Measurements from ENCODE around the gene ANKRD29.
"Not testable (repeated sequence)": the region's sequence is repeated elsewhere in the genome, so short reads cannot be mapped to it uniquely, and the experiment has no call there.

ANKRD29 gene

GRCh38 chr18:23645568-23646175, 17.0 kb downstream of the ANKRD29 start:
- DNase-seq (ENCODE audit: low read depth in 2 of 2) = no peak

DNA sequence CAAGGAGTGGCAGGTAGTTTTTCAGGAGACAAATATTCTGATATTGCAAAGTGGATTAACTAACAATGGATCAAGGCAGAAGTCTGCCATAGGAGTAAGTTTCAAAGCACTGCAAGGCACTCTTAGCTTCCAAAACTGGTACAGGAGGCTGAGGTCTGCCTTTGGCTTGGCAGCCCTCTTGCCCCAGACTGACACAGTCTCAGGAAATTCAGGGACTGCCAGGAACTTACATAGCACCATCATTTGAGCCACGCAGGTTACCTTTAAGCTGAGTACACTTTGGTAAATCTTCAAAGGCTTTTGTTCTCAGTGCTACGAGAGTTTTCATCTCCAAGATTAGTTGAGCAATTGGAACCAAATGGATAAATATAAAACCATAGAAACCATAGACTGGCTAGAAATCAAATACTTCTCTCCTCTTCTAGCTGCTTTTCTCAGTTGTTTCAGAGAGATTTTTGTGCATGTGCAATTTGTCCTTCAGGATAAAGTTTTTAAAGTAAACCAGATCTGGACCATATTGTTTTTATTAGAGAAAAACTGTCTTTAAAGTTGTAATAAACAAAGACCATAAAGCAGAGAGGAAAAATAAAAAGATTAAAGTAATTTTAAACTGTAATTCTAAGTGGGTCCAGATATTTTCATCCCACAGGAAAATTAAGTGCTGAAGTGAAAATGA, 18.8 kb downstream of the ANKRD29 start:
- no peak for DNase-seq (ENCODE audit: low read depth in 2 of 2)

- DNase-seq (ENCODE audit: low read depth in 2 of 2) = no peak
Observed at GRCh38 chr18:23641937-23642666, 20.6 kb downstream of the ANKRD29 start.

- no peak for DNase-seq (ENCODE audit: low read depth in 2 of 2)
Observed at GRCh38 chr18:23641143-23641720, 21.5 kb downstream of the ANKRD29 start.

GRCh38 chr18:23640052-23640451, 22.7 kb downstream of the ANKRD29 start:
- no peak for DNase-seq (ENCODE audit: low read depth in 2 of 2)

- DNase-seq (ENCODE audit: low read depth in 2 of 2) = not testable (repeated sequence)
Observed at GRCh38 chr18:23636433-23636832, 26.3 kb downstream of the ANKRD29 start.

GRCh38 chr18:23636071-23636399, 26.7 kb downstream of the ANKRD29 start:
- DNase-seq (ENCODE audit: low read depth in 2 of 2) = no peak

DNA sequence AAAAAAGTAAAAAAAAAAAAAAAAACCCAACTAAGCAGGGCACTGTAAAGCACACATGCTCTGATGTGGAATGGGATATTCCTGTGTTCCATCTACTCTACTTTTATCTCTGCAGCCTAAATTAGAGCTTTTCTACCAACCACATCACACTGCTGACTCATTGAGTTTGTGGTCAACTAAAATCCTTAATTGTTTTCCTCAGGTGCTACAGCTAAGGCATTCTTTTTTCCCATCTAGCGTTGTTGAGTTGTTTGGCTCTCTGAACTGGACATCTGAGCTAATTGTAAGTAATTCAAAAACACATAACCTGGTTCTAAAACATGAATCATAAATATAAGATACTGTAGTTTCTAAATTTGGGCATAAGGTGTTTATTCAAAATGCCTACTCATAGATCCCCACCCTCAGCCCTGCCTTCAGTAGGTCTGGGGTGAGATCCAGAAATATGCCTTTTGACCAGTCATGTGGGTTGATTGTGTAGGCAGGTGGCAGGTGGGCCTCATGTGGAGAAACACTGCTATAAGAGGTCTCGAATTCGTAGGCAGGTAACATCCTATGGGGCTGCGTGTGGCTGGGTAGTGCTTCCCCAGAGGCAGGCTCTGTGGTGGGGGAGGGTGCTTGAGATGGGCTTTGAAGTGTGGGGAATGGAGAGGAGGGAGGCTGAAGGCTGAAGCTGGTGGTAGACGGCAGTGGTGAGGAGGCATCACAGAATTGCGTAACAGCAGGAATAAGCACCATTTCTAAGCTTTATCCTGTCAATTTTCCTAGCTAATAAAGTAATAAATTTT, 27.2 kb downstream of the ANKRD29 start:
- DNase-seq (ENCODE audit: low read depth in 2 of 2) = no peak

GRCh38 chr18:23634692-23635091, 28.0 kb downstream of the ANKRD29 start:
- no peak for DNase-seq (ENCODE audit: low read depth in 2 of 2)

DNA sequence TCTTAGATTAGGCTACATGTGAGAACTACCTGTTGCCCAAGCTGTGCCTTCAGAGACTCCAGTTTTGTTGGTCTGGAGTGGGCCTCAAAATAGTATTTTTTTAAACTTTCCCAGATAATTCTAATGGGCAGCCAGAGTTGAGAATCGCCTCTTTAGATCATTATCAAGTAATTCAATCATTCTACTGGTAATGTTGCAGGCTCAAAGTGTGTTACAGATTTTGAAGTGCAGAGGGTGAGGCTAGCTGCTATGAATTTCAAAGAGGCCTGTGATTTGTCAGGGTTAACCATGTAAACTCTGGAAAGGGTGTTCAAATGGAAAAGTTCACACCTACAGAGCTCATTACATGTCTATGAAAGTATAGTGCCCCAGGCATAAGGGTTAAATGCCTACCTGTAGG, 30.1 kb downstream of the ANKRD29 start:
- no peak for DNase-seq (ENCODE audit: low read depth in 2 of 2)

GRCh38 chr18:23631746-23632145, 31.0 kb downstream of the ANKRD29 start:
- DNase-seq (ENCODE audit: low read depth in 2 of 2) = no peak

- no peak for DNase-seq (ENCODE audit: low read depth in 2 of 2)
Observed at GRCh38 chr18:23631312-23631711, 31.4 kb downstream of the ANKRD29 start.

DNA sequence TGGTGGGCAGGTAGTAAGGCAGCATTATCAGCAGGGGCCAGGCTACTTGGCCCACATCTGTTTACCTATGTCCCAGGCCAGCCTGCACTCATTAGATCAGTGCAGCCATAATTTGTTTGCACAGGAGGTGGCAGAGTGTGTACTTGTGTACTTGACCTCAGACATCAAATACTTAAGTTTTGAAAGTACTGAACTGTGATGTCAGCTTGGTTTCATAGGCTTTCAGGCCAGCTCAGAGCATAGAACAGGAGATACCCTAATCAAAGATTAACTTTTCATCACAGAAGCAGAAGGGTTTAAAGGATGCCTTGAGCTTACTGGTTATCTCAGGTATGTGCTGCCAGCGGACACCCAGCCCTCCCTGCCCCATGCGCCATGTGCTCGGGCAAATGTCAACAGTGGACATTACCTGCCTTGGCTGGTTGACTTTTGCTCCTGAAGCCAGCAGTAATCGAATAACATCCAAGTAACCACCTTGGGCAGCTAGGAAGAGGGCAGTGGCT, 33.2 kb downstream of the ANKRD29 start:
- DNase-seq (ENCODE audit: low read depth in 2 of 2) = no peak

DNA sequence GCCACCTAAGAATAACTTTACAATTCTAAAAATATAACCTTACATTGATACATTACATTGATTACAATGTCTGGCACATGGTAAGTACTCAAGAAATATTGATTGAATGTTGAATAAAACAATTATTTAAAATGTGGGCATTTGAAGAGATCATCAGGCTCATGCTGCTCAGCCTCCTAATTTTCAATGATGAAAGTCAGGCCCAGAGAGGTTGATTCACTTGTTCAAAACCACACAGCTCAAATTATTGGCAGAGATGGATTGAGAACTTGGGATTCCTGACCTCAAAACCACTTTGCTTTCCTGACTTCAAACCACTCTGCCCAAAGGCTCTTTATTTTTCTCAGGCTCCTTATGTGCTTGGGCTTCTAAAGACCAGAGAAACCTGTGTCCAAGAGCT, 34.7 kb downstream of the ANKRD29 start:
- no peak for DNase-seq (ENCODE audit: low read depth in 2 of 2)

DNA sequence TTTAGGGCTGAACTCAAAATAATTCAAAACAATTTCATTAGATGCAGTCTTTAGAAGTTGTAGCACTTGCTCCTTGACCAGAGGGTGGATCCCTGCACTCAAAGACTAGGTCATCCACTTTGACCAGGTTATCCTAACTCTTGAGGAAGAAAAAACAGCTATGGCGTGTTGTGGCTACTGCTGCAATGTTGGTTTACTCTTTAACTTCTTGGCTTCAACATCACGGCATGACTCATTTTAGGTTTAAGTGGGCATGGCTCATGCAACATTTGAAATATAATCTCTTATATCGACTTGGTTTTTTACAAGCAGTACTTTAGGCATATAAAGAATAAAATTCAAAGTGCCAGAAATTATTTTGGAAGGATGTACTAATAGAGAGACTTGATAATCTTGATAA, 35.4 kb downstream of the ANKRD29 start:
- no peak for DNase-seq (ENCODE audit: low read depth in 2 of 2)

- no peak for DNase-seq (ENCODE audit: low read depth in 2 of 2)
Observed at GRCh38 chr18:23626451-23627279, 36.0 kb downstream of the ANKRD29 start.

DNA sequence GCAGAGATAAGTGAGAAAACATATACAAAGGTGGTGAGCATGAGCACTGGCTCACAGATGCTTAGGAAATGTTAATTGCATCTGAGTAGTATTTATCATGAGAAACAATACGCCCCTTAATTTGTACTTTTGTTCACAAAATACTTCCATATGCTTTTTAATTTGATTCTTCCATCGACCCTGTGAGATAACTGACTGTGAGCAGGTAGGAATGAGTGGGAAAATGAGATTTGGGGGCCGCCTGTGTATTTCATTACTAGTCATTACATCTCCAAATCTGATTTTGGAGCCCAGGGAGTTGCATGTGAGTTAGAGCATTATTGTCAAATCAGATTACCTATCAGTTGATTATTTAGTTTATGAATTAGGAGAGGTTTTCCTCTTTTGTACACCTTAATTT, 39.7 kb downstream of the ANKRD29 start:
- DNase-seq (ENCODE audit: low read depth in 2 of 2) = no peak

DNA sequence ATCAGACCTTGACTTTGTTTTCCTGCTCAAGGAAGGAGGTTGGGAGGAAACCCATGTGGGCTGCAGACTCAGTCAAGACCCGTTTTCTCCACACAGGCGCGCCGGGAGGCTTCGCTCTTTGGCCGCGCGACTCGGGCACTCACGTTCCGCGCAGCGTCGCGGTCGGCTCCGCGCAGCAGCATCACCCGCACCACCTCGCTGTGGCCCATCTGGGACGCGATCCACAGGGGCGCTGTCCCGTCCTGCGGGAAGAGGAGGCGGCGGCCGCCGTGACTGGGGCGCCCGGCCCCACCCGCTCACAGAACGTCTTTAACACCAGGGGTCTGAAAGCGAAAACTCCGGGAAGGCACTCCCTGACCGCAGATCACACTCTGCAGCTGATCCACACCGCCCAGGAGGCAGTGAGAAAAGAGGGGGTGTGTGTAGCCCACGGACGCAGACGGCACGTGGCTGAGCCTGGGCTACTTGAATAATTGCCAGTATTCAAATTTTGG, 43.3 kb downstream of the ANKRD29 start:
- no peak for DNase-seq (ENCODE audit: low read depth in 2 of 2)

DNA sequence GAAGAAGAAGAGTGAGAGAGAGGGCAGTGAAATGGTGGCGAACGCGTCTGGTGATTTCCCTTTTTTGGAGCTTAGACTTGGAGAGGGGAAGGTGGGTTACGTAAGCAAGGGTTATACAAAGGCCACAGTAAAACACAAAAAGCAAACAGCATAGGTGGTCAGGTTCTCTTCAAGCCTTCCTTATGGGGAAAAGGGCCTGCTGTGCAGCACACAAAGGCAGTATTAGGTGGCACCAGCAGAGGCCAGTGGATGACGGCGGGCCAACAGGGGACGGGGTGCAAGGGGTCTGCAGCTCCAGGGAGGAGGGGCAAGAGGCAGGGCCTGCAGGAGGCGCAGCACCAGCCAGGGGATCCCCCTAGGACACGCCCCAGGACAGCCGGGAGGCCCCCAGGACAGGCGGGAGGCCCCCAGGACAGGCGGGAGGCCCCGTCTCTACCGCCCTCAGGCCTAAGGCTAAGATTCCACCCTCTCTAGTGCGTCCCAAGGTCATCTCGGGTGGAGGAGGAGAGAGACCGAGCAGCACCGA, 43.8 kb downstream of the ANKRD29 start:
- no peak for DNase-seq (ENCODE audit: low read depth in 2 of 2)

DNA sequence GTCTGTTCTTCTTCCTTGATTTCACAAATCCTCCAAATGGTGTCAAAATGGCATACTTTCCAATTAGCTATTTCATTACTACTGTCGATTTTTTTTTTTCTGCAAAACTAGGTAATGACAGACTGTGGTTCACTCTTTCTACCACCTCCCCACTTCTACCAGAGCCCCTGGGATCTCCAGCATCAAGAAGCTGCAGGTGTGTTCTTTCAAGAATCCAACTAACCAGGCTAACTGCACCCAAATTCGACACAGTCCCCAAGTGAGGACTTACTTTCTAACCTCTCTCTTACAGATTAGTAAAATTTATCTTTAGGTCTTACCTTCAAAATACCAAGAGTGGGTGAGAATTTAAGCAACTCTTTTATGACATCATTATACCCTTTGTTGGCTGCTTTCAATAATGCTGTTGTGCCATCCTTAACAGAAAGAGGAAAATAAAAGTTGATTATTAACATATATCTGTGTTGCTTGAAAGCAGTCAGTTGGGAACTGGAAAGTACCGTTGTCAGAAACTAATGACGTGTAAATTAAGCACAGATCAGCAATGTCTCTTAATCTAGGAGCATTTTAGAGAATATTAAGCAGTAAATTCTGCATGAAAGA, 45.2 kb downstream of the ANKRD29 start:
- no peak for DNase-seq (ENCODE audit: low read depth in 2 of 2)

All from stimulated activated CD4-positive, alpha-beta T cell treated with anti-CD3 and anti-CD28 coated beads, Interleukin-4, amount 100 ng/mL, for 48 hours (primary cell).